ENCODE data around the gene TNFRSF18. TPM values are rescaled to one million over a fixed set of nuclear protein-coding genes. Genes with fewer than 3 reads are reported as not detected.

TNFRSF18 gene
- total RNA-seq, 4 donors from 2014 or later: 0.29 to 0.66 TPM; not detected in 2

GRCh38 chr1:1179983-1180861 lies 26.2 kb downstream of the TNFRSF18 start:
- DNase-seq (ENCODE audit: extremely low spot score): no peak
- TF ChIP-seq POLR2AphosphoS5 (IDR thresholded peaks at IDR 0.05): no peak
- no peak for TF ChIP-seq EP300 (IDR thresholded peaks at IDR 0.05)
- no peak for TF ChIP-seq CTCF (IDR thresholded peaks at IDR 0.05)
- no peak for TF ChIP-seq POLR2A (IDR thresholded peaks at IDR 0.05; ENCODE audit: low read depth)
- WGBS: 79% methylated on average over 21 of the region's 51 CpGs
- Histone ChIP-seq H3K9me3 (no peaks in the 10 kb centered on the region), H3K27ac (replicated peaks in 1 of 4) (no peak overlapping the region), H3K36me3 (no peaks in the 10 kb centered on the region), H3K4me1 (peaks cover 0 to 7% (median 4%) of the 10 kb centered on the region in 4 donors), H3K27me3 (peaks cover 0 to 82% (median 11%) of the 10 kb centered on the region in 4 donors), H3K4me3 (no peak overlapping the region)
- intact Hi-C loops (cut with DNase I): no loop called here

GRCh38 chr1:1179346-1179982 lies 26.9 kb downstream of the TNFRSF18 start:
- 88% methylated on average over 13 of the region's 25 CpGs for WGBS
- no peak for TF ChIP-seq CTCF (IDR thresholded peaks at IDR 0.05)
- no peak for TF ChIP-seq EP300 (IDR thresholded peaks at IDR 0.05)
- TF ChIP-seq POLR2A (IDR thresholded peaks at IDR 0.05; ENCODE audit: low read depth): no peak
- no peak for TF ChIP-seq POLR2AphosphoS5 (IDR thresholded peaks at IDR 0.05)
- no peak overlapping the region for H3K4me3 ChIP-seq
- no peak overlapping the region for H3K27ac ChIP-seq (replicated peaks in 1 of 4)
- no peak for DNase-seq (ENCODE audit: extremely low spot score)
- peaks cover 0 to 87% (median 12%) of the 10 kb centered on the region in 4 donors for H3K27me3 ChIP-seq
- H3K9me3 ChIP-seq: no peaks in the 10 kb centered on the region
- H3K36me3 ChIP-seq: no peaks in the 10 kb centered on the region
- H3K4me1 ChIP-seq: peaks cover 0 to 7% (median 4%) of the 10 kb centered on the region in 4 donors
- intact Hi-C loops (cut with DNase I): no loop called here

- 91% methylated on average over 21 of the region's 32 CpGs for WGBS
- peaks cover 0 to 93% (median 18%) of the 10 kb centered on the region in 4 donors for H3K27me3 ChIP-seq
- intact Hi-C loops (cut with DNase I): no loop called here
Measured at GRCh38 chr1:1178794-1179331, 27.5 kb downstream of the TNFRSF18 start.

More at GRCh38 chr1:1178794-1179331, 27.5 kb downstream of the TNFRSF18 start:
- H3K27ac ChIP-seq (replicated peaks in 1 of 4): no peak overlapping the region
- H3K9me3 ChIP-seq: no peaks in the 10 kb centered on the region
- peaks cover 2 to 10% (median 6%) of the 10 kb centered on the region in 4 donors for H3K4me1 ChIP-seq
- no peak overlapping the region for H3K4me3 ChIP-seq
- TF ChIP-seq POLR2AphosphoS5 (IDR thresholded peaks at IDR 0.05) (no peak), POLR2A (IDR thresholded peaks at IDR 0.05; ENCODE audit: low read depth) (no peak), EP300 (IDR thresholded peaks at IDR 0.05) (no peak), CTCF (IDR thresholded peaks at IDR 0.05) (no peak)
- no peaks in the 10 kb centered on the region for H3K36me3 ChIP-seq
- no peak for DNase-seq (ENCODE audit: extremely low spot score)

Measured in esophagus muscularis mucosa (tissue), 4 donors.